ENCODE data around the gene TSPAN32.

DNA sequence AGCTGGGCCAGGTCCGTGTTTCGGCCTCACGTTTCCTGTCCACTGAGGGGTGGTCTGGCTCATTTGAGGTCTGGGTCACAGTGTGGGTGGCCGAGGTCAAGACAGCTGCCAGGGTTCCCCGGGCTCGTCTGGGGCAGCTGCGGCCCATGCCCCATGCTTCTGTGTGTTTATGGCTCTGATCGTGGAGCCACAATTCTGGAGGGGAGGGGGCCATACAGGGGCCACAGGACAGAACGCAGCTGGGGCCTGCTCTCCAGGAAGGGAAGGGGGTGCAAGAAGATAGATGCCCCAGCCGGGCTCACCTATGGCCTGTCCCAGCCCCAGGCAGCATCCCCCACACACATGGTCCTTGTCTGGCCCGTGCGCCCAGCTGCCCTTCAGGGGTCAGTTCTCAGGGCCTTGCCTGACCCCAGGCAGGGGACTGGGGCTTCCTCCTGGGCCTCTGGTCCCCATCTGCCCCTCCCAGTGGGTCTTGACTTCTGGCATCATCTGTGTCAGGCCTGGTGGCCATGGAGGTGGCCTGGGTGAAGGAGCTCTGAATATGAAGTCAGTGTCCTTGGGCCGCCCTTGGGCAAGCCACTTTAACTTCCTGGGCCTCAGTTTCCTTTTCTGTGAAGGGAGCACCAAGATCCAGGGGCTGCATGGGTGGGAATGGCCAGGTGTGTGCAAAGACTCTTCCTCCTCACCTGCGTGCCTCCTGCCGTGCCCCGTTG lies 8.4 kb downstream of the TSPAN32 start:
- TF ChIP-seq, protein P1, sequence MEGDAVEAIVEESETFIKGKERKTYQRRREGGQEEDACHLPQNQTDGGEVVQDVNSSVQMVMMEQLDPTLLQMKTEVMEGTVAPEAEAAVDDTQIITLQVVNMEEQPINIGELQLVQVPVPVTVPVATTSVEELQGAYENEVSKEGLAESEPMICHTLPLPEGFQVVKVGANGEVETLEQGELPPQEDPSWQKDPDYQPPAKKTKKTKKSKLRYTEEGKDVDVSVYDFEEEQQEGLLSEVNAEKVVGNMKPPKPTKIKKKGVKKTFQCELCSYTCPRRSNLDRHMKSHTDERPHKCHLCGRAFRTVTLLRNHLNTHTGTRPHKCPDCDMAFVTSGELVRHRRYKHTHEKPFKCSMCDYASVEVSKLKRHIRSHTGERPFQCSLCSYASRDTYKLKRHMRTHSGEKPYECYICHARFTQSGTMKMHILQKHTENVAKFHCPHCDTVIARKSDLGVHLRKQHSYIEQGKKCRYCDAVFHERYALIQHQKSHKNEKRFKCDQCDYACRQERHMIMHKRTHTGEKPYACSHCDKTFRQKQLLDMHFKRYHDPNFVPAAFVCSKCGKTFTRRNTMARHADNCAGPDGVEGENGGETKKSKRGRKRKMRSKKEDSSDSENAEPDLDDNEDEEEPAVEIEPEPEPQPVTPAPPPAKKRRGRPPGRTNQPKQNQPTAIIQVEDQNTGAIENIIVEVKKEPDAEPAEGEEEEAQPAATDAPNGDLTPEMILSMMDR (IDR thresholded peaks at IDR 0.05; ENCODE audit: borderline replicate concordance, extremely low read depth, low read length, poor library complexity, severe bottlenecking) = no peak
- TF ChIP-seq EZH2 (IDR thresholded peaks at IDR 0.05; ENCODE audit: borderline replicate concordance, low read depth, low read length, severe bottlenecking) = no peak
